ENCODE measurements around the gene SLC10A7.

SLC10A7 gene

DNA sequence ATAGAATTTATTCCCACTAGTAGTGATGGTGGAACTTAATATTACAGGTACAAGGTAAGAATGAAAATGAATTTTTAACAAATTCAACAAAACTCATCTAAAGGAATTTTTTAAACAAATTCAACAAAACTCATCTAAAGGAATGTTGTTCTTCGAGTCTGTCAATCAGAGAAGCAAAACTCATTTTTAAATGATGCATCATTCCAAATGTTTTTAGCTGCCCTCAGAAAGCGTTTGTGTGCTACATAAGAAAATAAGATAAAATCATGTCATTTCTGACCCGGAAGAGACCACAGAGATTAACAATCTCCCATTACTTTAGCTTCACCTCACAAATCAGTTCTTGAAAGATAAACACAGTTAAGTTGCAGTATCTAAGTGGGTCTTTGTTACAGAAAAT, 178.0 kb downstream of the SLC10A7 start:
- Mint-ChIP-seq H3K27ac (no peak overlapping the region), H3K4me3 (no peak overlapping the region), H3K36me3 (no peaks in the 10 kb centered on the region), H3K27me3 (no peaks in the 10 kb centered on the region), H3K9me3 (no peaks in the 10 kb centered on the region), H3K4me1 (peaks cover 8 to 19% of the 10 kb centered on the region in 2 donors)
- ATAC-seq (replicated peaks): no peak
- DNase-seq: no peak

DNA sequence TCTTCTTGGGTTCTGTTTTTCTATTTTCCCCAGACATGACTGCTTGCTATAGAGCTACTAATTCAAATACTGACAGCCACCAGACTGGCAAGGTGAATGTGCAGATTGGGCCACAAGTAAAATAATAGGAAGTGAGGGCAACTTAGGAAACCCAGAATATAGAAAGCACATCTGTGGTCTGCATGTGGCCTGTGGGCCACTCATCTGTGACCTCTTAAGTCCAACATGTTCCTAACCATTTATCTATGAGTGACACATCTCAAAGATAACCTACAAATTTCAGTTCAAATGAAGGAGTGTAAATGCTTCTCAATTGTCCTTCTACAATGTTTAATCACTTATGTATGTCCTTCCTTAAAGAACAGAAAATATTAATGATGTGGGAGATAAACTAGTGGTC, 178.5 kb downstream of the SLC10A7 start:
- Mint-ChIP-seq H3K4me1 (peaks cover 8 to 19% of the 10 kb centered on the region in 2 donors), H3K9me3 (no peaks in the 10 kb centered on the region), H3K27ac (no peak overlapping the region), H3K27me3 (no peaks in the 10 kb centered on the region), H3K36me3 (no peaks in the 10 kb centered on the region), H3K4me3 (no peak overlapping the region)
- ATAC-seq (replicated peaks) (peak; percentile 93 to 96), DNase-seq (no peak)

DNA sequence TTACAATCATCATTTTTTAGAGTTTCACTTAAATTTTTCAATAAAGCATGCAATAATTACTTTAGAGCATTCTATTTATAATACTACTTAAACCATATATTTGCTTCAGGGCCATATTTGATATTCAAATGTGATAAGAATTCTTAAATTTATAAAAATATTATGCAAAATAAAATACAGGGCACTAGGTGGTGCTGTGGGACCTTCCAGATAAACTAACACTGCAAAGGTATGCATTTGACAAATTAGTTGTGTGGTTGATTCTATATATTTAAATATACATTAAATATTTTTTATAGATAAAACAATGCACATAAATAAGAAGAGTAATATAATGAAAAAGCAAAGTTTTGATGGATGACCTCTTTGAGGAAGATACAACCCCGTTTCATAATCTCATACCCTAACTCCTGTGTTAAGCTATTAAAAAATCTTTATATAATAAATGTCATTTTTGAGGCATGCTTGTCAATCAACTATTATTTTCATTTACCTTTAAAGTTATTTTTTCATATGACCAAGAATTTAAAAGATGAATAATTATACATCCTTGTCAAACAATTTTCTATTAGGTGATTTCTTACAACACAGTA, 179.0 kb downstream of the SLC10A7 start:
- no peaks in the 10 kb centered on the region for H3K9me3 Mint-ChIP-seq
- no peaks in the 10 kb centered on the region for H3K27me3 Mint-ChIP-seq
- ATAC-seq (replicated peaks) (peak in 1 of 2 donors; percentile 34), DNase-seq (no peak)
- H3K27ac Mint-ChIP-seq: no peak overlapping the region
- peaks cover 8 to 19% of the 10 kb centered on the region in 2 donors for H3K4me1 Mint-ChIP-seq
- no peaks in the 10 kb centered on the region for H3K36me3 Mint-ChIP-seq
- no peak overlapping the region for H3K4me3 Mint-ChIP-seq

DNA sequence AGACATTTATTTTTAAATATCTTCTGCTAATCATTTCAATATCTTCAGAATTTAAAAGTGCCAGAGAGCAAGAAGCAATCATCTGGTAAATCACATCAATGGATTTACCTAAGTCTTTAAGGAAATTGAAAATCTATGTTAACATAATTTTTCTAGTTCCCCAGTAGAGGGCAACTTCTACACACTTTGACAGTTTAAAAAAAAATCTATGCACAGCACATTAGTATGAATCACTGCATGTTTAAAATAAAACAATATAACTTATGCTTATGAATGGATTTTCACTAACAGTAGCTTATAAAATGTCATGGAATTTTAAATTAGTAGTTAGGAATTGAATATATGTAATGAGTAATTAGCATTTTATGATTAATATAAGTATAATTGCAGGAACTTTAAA, 180.9 kb downstream of the SLC10A7 start:
- no peak for DNase-seq
- H3K27me3 Mint-ChIP-seq: no peaks in the 10 kb centered on the region
- no peaks in the 10 kb centered on the region for H3K9me3 Mint-ChIP-seq
- ATAC-seq (replicated peaks): no peak
- peaks cover 5 to 13% of the 10 kb centered on the region in 2 donors for H3K4me1 Mint-ChIP-seq
- H3K27ac Mint-ChIP-seq: no peak overlapping the region
- H3K36me3 Mint-ChIP-seq: no peaks in the 10 kb centered on the region
- H3K4me3 Mint-ChIP-seq: no peak overlapping the region

DNA sequence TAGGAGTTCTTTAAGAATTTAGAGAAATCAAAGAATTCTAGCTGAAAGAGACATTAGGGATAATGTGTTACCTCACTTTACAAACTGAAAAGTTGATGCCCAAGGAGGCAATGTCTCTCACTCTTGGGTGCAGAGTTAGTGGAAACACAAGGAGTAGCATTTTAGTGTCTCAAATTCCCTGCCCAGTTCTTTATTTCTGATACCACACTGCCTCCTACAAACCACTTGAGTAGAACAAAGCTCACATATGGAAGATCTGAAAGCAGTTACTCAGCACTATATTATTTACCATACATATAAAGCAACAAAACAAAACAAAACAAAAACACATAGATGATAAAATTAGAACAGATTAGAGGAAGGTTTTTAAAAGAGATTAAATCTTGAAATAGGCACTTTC, 183.2 kb downstream of the SLC10A7 start:
- Mint-ChIP-seq H3K4me3 (no peak overlapping the region), H3K27me3 (no peaks in the 10 kb centered on the region), H3K36me3 (no peaks in the 10 kb centered on the region), H3K4me1 (peaks cover 5% of the 10 kb centered on the region in 2 donors), H3K9me3 (no peaks in the 10 kb centered on the region), H3K27ac (no peak overlapping the region)
- DNase-seq (no peak), ATAC-seq (replicated peaks) (no peak)

DNA sequence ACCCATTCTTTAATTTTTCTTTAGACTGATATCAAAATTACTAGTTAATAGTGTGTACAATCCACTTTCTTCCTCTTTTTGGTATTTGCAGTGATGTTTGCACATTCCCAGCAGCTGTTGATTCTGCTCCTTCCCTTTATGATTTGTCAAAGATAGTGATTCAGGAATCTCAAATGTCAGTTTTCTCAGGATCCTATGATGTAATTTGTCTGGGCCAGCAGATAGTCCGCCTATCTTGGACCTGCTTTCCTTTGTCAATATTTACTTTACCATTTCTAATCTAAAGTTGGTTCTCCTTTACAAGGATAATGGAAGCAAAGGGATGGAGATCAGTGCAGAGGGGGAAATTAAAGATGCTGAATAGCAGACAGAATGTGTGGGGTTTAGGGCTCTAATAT, 185.3 kb downstream of the SLC10A7 start:
- no peak for ATAC-seq (replicated peaks)
- Mint-ChIP-seq H3K27ac (no peak overlapping the region), H3K36me3 (no peaks in the 10 kb centered on the region), H3K27me3 (no peaks in the 10 kb centered on the region), H3K4me1 (peaks cover 0 to 1% of the 10 kb centered on the region in 2 donors), H3K4me3 (no peak overlapping the region), H3K9me3 (no peaks in the 10 kb centered on the region)
- no peak for DNase-seq

DNA sequence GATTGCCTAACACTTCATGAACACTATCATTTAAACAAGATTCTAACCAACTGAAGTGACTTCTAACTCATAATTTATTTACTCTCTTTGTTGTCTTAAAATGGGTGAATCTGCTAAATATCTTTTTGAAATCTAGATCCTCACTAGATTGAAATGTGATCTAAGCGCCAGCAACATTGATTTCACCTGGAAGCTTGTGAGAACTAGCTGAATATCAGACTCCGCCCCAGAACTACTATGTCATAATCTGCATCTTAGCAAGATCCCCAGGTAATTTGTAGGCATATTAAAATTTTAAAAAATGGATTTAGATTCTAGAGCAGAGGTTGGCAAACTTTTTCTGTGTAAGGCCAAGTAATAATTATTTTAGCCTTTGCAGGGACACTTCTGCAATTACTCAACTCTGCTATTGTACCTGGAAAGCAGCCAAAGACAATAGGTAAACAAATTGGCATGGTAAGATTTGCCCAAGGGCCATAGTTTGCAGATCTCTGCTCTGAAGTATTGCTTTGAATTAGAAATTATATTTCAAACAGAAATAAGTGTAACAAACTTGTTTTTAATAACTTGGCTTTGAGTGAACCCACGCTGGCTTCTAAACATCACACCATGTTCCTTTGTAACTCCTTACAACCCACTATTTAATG, 185.9 kb downstream of the SLC10A7 start:
- no peak for DNase-seq
- Mint-ChIP-seq H3K36me3 (no peaks in the 10 kb centered on the region), H3K27me3 (no peaks in the 10 kb centered on the region), H3K27ac (no peak overlapping the region), H3K4me1 (peaks cover 0 to 1% of the 10 kb centered on the region in 2 donors), H3K4me3 (no peak overlapping the region), H3K9me3 (no peaks in the 10 kb centered on the region)
- ATAC-seq (replicated peaks): no peak

DNA sequence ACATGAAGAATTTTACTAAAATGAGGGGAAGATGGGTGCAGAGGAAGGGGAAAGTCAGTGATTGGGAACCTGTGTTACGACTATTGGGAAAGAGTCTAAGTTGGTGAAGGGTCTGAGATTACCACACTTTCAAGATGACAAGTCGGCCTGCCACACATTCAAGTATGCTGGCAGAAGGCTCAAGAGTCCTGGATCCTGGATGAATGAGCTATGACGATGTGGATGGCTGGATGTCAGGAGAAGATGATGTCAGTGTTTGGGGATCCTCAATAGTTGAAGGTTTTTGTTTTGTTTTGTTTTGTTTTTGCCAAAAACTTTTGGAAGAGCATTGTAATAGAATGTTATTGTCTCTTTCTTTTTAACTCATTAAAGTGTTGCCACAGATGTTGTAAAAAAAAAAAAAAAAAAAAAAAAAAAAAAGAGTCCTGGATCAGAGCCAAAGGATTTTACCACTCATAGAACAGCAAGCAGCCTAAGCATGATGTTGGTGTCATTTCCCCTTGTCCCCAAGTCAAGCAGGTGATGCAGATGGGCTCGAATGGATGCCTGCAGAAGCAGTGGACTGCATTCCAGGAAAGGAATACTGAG, 186.8 kb downstream of the SLC10A7 start:
- ATAC-seq (replicated peaks): no peak
- no peak overlapping the region for H3K27ac Mint-ChIP-seq
- H3K36me3 Mint-ChIP-seq: no peaks in the 10 kb centered on the region
- H3K4me3 Mint-ChIP-seq: no peak overlapping the region
- H3K27me3 Mint-ChIP-seq: no peaks in the 10 kb centered on the region
- DNase-seq: no peak
- H3K4me1 Mint-ChIP-seq: peaks cover 0 to 1% of the 10 kb centered on the region in 2 donors
- H3K9me3 Mint-ChIP-seq: no peaks in the 10 kb centered on the region

DNA sequence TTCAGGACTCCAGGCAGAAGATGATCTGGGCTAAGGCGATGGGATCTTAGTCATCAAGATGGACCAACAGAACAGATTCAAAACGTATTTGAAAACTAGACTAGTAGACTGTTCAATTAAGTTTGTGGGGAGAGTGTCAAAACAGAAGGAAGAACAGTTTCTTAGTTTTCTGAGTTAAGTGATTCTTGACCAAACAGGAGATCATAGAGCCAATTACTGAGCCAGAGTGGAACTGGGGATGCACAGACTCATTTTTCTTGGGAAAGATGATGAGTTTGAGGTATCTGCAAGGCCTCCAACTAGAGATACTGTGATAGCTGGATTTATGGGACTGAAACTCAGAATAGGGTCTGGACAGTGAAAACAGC, 187.9 kb downstream of the SLC10A7 start:
- ATAC-seq (replicated peaks): no peak
- H3K27me3 Mint-ChIP-seq: no peaks in the 10 kb centered on the region
- DNase-seq: no peak
- H3K4me1 Mint-ChIP-seq: no peaks in the 10 kb centered on the region
- H3K36me3 Mint-ChIP-seq: no peaks in the 10 kb centered on the region
- no peak overlapping the region for H3K27ac Mint-ChIP-seq
- H3K9me3 Mint-ChIP-seq: no peaks in the 10 kb centered on the region
- no peak overlapping the region for H3K4me3 Mint-ChIP-seq

DNA sequence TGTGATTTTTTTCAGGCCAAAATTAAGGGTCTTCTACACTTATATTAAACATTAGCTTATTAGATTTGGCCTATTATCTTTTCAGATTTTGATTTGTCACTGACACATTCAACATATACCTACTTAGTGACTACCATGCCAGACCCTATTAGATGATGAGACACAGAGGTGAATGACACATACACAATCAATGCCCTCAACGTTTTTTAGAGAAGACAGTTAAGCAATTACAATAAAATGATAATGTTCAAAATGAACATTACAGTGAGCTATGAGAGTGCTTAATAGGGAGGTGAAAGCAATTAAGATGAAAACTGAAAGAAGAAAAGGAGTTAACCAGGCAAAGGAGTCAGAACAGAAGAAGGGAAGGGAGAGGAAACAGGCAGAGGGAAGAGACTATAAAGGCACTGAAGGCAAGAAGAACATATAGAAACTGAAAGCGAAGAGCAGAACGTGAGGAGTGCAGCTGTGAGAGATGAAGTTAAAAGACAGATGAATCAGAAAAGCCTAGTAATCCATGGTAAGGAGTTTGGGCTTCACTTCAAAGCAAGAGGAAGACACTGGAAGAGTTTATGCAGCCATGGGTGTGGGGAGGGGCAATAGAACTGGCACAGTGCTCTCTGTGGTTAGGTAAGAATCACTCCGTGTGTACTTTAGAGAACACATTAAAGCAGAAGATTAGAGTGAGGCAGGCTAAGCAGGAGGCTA, 188.4 kb downstream of the SLC10A7 start:
- DNase-seq: no peak
- H3K27ac Mint-ChIP-seq: no peak overlapping the region
- no peak overlapping the region for H3K4me3 Mint-ChIP-seq
- peak; percentile 44 to 60 for ATAC-seq (replicated peaks)
- no peaks in the 10 kb centered on the region for H3K27me3 Mint-ChIP-seq
- H3K4me1 Mint-ChIP-seq: no peaks in the 10 kb centered on the region
- H3K9me3 Mint-ChIP-seq: no peaks in the 10 kb centered on the region
- H3K36me3 Mint-ChIP-seq: no peaks in the 10 kb centered on the region

DNA sequence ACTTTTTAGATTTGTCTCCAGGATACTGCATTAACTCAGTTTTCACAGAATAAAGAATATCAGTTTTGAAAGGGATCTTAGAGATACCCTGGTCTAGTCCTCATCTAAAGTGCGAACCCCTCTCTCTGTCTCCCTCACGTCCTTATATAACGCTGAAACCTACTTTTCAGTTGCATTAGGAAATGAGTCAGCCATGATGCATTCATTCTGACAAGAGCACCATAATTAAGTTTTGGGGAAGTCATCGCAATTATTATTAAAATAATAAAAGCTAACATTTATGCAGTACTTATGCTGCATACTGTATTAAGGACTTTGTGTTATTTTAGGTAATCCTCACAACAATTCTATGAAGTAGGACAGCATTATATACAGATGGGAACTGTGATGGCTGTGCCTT, 191.3 kb downstream of the SLC10A7 start:
- Mint-ChIP-seq H3K4me3 (no peak overlapping the region), H3K27me3 (no peaks in the 10 kb centered on the region), H3K27ac (no peak overlapping the region), H3K4me1 (no peaks in the 10 kb centered on the region), H3K36me3 (no peaks in the 10 kb centered on the region), H3K9me3 (no peaks in the 10 kb centered on the region)
- ATAC-seq (replicated peaks): no peak
- DNase-seq: no peak

DNA sequence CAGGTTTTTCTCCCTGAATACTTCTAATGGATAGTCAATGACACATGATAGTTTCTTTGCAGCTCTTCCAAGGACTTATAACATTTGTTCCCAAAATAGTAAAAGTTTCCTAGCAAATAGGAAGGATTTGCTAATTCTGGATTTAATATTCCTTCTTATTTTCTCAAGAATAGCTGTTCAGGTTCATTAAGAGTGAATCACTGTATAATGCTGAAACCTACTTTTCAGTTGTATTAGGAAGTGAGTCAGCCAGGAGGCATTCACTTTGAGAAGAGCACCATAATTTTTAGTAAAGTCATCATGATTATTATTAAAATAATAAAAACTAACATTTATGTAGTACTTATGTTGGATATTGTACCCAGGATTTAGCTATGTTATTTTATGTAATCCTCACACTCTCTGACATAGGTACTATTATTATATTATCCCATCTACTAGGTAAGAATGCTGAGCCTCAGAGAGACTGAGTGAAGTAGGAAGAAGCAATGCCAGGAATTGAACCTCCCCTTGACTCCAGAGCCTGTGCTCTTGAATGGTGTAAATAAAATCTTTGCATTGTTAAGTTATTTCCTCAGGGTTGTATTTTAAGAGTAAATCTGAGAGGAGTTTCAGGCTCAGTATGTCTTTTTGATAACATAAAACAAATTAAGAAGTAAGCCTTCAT, 192.6 kb downstream of the SLC10A7 start:
- Mint-ChIP-seq H3K4me3 (no peak overlapping the region), H3K27me3 (no peaks in the 10 kb centered on the region), H3K4me1 (no peaks in the 10 kb centered on the region), H3K36me3 (peaks cover 5 to 6% of the 10 kb centered on the region in 2 donors), H3K27ac (no peak overlapping the region), H3K9me3 (peaks cover 0 to 2% of the 10 kb centered on the region in 2 donors)
- DNase-seq (no peak), ATAC-seq (replicated peaks) (no peak)

DNA sequence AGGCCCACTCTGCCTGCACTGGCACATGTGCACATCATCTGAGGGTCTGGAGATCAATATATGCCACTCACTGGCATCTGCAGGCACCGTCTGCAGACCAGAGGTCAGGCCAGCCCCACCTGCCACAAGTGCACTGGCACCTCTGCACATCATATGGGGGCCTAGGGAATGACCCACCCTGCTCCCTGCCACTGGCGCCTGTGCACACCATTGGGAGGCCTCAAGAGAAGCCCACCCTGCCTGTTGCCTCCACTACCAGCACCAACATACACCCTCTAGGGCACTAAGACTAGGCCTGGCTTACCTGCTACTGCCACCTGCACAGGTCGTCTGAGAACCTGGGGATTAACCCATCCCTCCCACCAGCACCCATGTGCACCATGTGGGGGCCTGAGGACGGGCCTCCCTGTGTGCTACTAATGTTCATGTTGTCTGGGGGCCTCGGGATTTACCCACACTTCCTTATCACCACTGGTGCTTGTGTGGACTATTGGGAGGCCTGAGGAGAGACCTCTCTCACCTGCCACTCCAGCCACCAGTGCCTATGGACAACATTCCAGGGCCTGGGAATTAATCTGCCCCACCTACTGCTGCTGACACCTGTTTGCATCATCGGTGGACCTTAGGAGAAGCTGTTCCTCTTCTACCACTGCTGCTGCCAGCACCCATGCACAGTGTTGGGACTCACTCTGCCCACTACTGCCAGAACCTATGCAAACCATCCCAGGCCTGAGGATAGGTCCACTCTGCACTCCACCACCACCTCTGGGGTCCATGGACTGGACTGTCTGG, 193.7 kb downstream of the SLC10A7 start:
- Mint-ChIP-seq H3K4me3 (no peak overlapping the region), H3K27me3 (no peaks in the 10 kb centered on the region), H3K9me3 (peaks cover 0 to 2% of the 10 kb centered on the region in 2 donors), H3K27ac (no peak overlapping the region), H3K36me3 (peaks cover 13% of the 10 kb centered on the region in 2 donors), H3K4me1 (no peaks in the 10 kb centered on the region)
- ATAC-seq (replicated peaks): no peak
- DNase-seq: no peak

DNA sequence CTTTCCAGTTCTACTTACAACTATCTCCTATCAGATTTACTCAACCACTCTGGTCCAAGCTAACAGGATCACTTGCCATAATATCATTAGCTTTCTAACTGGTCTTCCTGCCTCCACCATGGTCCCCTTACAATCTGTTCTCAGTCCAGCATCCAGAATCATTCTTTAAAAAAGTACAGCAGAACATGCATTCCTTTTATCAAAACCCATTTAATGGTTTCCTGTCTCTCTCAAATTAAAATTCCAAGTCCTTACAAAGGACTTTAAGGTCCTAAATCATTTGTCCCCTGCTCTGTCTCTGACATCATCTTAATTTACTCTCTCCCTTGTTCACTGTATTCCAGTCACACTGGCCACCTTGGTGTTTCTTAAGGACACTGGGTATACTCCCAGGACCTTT, 202.8 kb downstream of the SLC10A7 start:
- DNase-seq: no peak
- H3K9me3 Mint-ChIP-seq: no peaks in the 10 kb centered on the region
- H3K27me3 Mint-ChIP-seq: no peaks in the 10 kb centered on the region
- peaks cover 8 to 11% of the 10 kb centered on the region in 2 donors for H3K36me3 Mint-ChIP-seq
- no peak for ATAC-seq (replicated peaks)
- H3K27ac Mint-ChIP-seq: no peak overlapping the region
- H3K4me3 Mint-ChIP-seq: no peak overlapping the region
- no peaks in the 10 kb centered on the region for H3K4me1 Mint-ChIP-seq
